Measurements from ENCODE around the gene MPP7.

Gene MPP7

GRCh38 chr10:28266449-28267224 lies 36.2 kb downstream of the MPP7 start:
- no peak for DNase-seq (ENCODE audit: low read depth)

DNA sequence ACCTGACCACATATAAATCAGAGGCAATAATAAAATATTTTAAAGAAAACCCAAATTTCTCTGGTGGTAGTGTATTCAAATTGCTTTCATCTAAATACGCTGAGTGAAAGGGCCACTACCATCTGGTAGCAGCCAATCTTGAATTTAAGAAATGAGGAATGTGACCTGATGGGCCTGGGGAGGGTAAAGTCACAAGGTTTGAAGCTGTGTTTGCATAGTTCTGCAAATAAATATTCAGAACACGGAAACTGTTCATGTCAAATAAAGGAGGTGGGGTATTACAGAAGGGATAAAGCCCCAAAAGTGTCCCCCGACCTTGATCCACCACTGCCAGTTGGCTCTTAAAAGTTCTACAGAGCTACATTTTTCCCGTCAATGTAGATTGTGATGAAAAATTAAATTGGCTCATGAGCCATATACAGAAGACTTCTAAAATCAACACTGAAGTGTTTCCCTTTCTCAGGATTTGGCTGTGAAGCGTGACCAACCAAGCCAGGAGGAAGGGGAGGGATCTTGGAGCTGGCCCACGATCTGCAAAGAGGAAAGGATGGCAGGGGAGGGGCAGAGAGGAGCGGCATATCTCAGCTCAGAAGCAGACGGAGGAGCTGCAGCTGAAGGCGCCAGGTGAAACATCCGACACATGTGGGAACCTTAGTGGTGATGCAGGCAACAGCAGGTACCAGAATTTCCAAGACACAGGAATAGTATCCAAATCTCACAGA lies 39.6 kb downstream of the MPP7 start:
- DNase-seq (ENCODE audit: low read depth): no peak

- DNase-seq (ENCODE audit: low read depth): no peak
Observed at GRCh38 chr10:28256776-28257175, 46.1 kb downstream of the MPP7 start.

- DNase-seq (ENCODE audit: low read depth): no peak
Observed at GRCh38 chr10:28254290-28254985, 48.4 kb downstream of the MPP7 start.

DNA sequence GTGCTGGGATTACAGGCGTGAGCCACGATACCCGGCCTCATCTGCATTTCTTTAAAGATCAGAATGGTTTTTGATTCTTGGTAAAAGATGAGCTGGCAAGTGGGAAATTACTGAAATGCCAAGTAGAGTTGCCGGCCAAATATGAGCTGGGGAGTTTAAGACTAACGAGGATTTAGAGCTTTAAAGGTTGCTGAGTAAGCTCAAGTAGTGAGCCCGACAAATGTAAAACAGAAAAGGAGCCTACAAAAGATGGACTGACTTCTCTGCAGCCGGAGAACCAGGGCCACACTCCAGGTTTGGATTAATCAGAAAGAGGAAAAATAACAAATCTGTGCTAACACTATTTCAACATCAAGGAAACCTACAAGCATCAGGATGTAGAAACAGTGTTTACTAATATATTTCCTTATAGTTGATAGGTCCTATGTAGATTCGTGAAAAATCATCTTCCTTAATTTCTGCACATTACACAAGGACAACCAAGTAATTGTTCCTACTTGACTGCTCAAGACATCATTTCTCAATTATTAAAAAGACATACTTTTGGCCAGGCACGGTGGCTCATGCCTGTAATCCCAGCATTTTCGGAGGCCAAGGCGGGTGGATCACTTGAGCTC lies 49.6 kb downstream of the MPP7 start:
- DNase-seq (ENCODE audit: low read depth): no peak

Measured in stimulated activated CD8-positive, alpha-beta memory T cell treated with anti-CD3 and anti-CD28 coated beads, Interleukin-15, amount 100 ng/mL, for 24 hours (primary cell).